GM23338 (cell line): ENCODE measurements around the gene ZNF335. TPM values are rescaled to one million over a fixed set of nuclear protein-coding genes. Genes with fewer than 3 reads are reported as not detected.

Experiments used
- ATAC-seq: fragments of 200-7000 bp; cut with Tn5 transposase; 3 replicates; pipeline ENCODE4 v1.9.1; 2020
- DNase-seq: peaks from one replicate; pipeline ENCODE4 v3.0.0-alpha.2; 2015; ENCODE audit warnings: low spot score
- H2AFZ ChIP-seq: fragments of 200-600 bp; sonication (generic); 2 replicates; pipeline ENCODE4 v1.8.0; 2016; ENCODE audit warnings: antibody characterized with exemption, mild to moderate bottlenecking, moderate library complexity
- H3F3A ChIP-seq: fragments of 200-600 bp; sonication (generic); replicated peaks from 2 replicates; pipeline ENCODE4 v1.8.0; 2017; ENCODE audit warnings: antibody characterized with exemption, mixed run types, low read depth
- H3K27ac ChIP-seq: fragments of 200-600 bp; sonication (generic); 2 replicates; pipeline ENCODE4 v1.6.1; 2016; ENCODE audit warnings: low read depth
- H3K27me3 ChIP-seq: fragments of 200-600 bp; sonication (generic); 2 replicates; pipeline ENCODE4 v1.8.0; 2016; ENCODE audit warnings: mild to moderate bottlenecking, mixed run types, moderate library complexity; ENCODE audit not compliant: insufficient read depth
- H3K36me3 ChIP-seq: fragments of 200-600 bp; sonication (generic); 2 replicates; pipeline ENCODE4 v1.8.0; 2016; ENCODE audit warnings: mild to moderate bottlenecking; ENCODE audit not compliant: insufficient read depth
- H3K4me1 ChIP-seq: fragments of 200-600 bp; sonication (generic); 2 replicates; pipeline ENCODE4 v1.8.0; 2016; ENCODE audit warnings: mild to moderate bottlenecking, moderate library complexity; ENCODE audit not compliant: insufficient read depth
- H3K4me2 ChIP-seq: fragments of 200-600 bp; sonication (generic); 2 replicates; pipeline ENCODE4 v1.7.1; 2017; ENCODE audit warnings: mixed run types
- H3K4me3 ChIP-seq: fragments of 200-600 bp; sonication (generic); 2 replicates; pipeline ENCODE4 v1.6.1; 2016; ENCODE audit warnings: mixed run types
- H3K79me2 ChIP-seq: fragments of 200-600 bp; sonication (generic); replicated peaks from 2 replicates; pipeline ENCODE4 v1.8.0; 2017; ENCODE audit warnings: mild to moderate bottlenecking; ENCODE audit not compliant: insufficient read depth
- H3K9me2 ChIP-seq: fragments of 200-600 bp; sonication (generic); 2 replicates; pipeline ENCODE4 v1.8.0; 2017; ENCODE audit not compliant: insufficient read depth
- H4K20me1 ChIP-seq: fragments of 200-600 bp; sonication (generic); replicated peaks from 2 replicates; pipeline ENCODE4 v1.8.0; 2017; ENCODE audit warnings: mild to moderate bottlenecking; ENCODE audit not compliant: insufficient read depth
- H3K27ac Mint-ChIP-seq: 2 replicates; pipeline ENCODE4 v1.8.0; 2020; ENCODE audit warnings: inconsistent platforms, mild to moderate bottlenecking, moderate library complexity, mixed read lengths
- H3K27me3 Mint-ChIP-seq: 3 replicates; pipeline ENCODE4 v1.8.0; 2022; ENCODE audit warnings: low read depth, mild to moderate bottlenecking, moderate library complexity, mixed read lengths, inconsistent platforms; ENCODE audit not compliant: insufficient read depth, poor library complexity
- H3K36me3 Mint-ChIP-seq: 3 replicates; pipeline ENCODE4 v1.8.0; 2021; ENCODE audit warnings: low read depth, mild to moderate bottlenecking, inconsistent platforms, moderate library complexity, mixed read lengths
- H3K4me1 Mint-ChIP-seq: 3 replicates; pipeline ENCODE4 v1.8.0; 2020; ENCODE audit warnings: mild to moderate bottlenecking, inconsistent platforms, mixed read lengths
- H3K4me3 Mint-ChIP-seq: 3 replicates; pipeline ENCODE4 v1.8.0; 2021; ENCODE audit warnings: moderate library complexity, mild to moderate bottlenecking, inconsistent platforms, mixed read lengths
- H3K9me3 Mint-ChIP-seq: 3 replicates; pipeline ENCODE4 v1.8.0; 2020; ENCODE audit warnings: moderate library complexity, mild to moderate bottlenecking, inconsistent platforms, mixed read lengths
- CREB1 ChIP-seq: fragments of 250-450 bp; sonication (Bioruptor Pico); IDR thresholded peaks from 2 replicates; pipeline ENCODE4 v1.5.0; 2020; ENCODE audit warnings: low read depth, mild to moderate bottlenecking, moderate library complexity
- EZH2 ChIP-seq: fragments of 200-600 bp; sonication (generic); IDR thresholded peaks from one replicate; pipeline ENCODE4 v1.8.0; 2017; ENCODE audit warnings: antibody characterized with exemption, mild to moderate bottlenecking, low read depth; ENCODE audit not compliant: unreplicated experiment
- EZH2phosphoT487 ChIP-seq: fragments of 200-600 bp; sonication (generic); IDR thresholded peaks from one replicate; pipeline ENCODE4 v1.8.1; 2018; ENCODE audit warnings: antibody characterized with exemption; ENCODE audit not compliant: unreplicated experiment
- JUNB ChIP-seq: IDR thresholded peaks from one replicate; pipeline ENCODE4 v1.6.1; 2016; ENCODE audit warnings: antibody characterized with exemption; ENCODE audit not compliant: unreplicated experiment
- NANOG ChIP-seq: IDR thresholded peaks from 2 replicates; pipeline ENCODE4 v1.6.1; 2016; ENCODE audit warnings: antibody characterized with exemption, borderline replicate concordance
- POLR2AphosphoS5 ChIP-seq: IDR thresholded peaks from 2 replicates; pipeline ENCODE4 v1.6.1; 2016; ENCODE audit warnings: antibody characterized with exemption, low read depth
- STAT1 ChIP-seq: IDR thresholded peaks from one replicate; pipeline ENCODE4 v1.6.1; 2016; ENCODE audit warnings: antibody characterized with exemption; ENCODE audit not compliant: unreplicated experiment
- ZNF114 ChIP-seq: fragments of 250-450 bp; sonication (Bioruptor Pico); IDR thresholded peaks from 2 replicates; pipeline ENCODE4 v1.5.0; 2020; ENCODE audit warnings: mild to moderate bottlenecking, moderate library complexity
- ZNF331 ChIP-seq: fragments of 250-450 bp; sonication (Bioruptor Pico); IDR thresholded peaks from 2 replicates; pipeline ENCODE4 v1.5.0; 2020; ENCODE audit warnings: low read depth, mild to moderate bottlenecking, moderate library complexity
- polyA plus RNA-seq: library from polyadenylated mRNA; unstranded; fragments of >200 nt; fragmentation: Nextera tagmentation; extraction: Ambion mirVana; gene quantifications from 2 replicates; pipeline ENCODE4 v1.2.1, GENCODE V29; 2016
- total RNA-seq: library from RNA; depleted of rRNA; stranded (reverse); fragments of >200 nt; shearing (Covaris generic); gene quantifications from 2 replicates; pipeline ENCODE4 v1.2.3, GENCODE V29; 2014
- TF ChIP-seq, protein P1 (sequence below): fragments of 250-450 bp; sonication (Bioruptor Pico); IDR thresholded peaks from 2 replicates; pipeline ENCODE4 v1.5.0; 2020; ENCODE audit warnings: mild to moderate bottlenecking, moderate library complexity
- TF ChIP-seq, protein P2 (sequence below): IDR thresholded peaks from one replicate; pipeline ENCODE4 v1.6.1; 2018; ENCODE audit warnings: antibody characterized with exemption; ENCODE audit not compliant: unreplicated experiment
- TF ChIP-seq, protein P3 (sequence below): IDR thresholded peaks from 2 replicates; pipeline ENCODE4 v1.6.1; 2016; ENCODE audit warnings: antibody characterized with exemption
- TF ChIP-seq, protein P4 (sequence below), 2 experiments: fragments of 200-600 bp in 1 of 2; sonication (generic) in 1 of 2; conservative IDR thresholded peaks; 2 replicates each; pipeline versions ENCODE4 v1.5.1 to v1.6.1; 2016 to 2017; ENCODE audit warnings: antibody characterized with exemption in 2 of 2, low read depth in 2 of 2, mild to moderate bottlenecking in 2 of 2, moderate library complexity in 1 of 2

Gene ZNF335
- total and polyA plus RNA-seq, 2 experiments from 2014 or later: 7.4 to 24.2 TPM

DNA sequence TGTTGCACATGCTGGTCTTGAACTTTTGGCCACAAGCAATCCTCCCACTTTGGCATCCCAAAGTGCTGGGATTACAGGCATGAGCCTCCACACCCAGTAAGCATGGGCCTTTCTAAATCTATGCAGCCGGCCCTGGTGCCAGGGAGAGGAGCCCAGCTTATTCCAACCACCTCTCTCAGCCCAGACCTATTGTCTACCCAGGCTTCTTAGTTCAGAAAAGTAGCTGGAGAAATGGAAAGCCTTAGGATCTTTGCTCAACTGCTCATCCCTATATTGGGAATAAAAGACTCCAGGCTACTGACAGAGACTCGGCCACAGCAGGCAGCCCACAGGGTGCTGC is 45.3 kb downstream of the ZNF335 start:
- Histone ChIP-seq H3K27ac (no peak overlapping the region), H3K4me2 (no peak overlapping the region), H3K79me2 (no peaks in the 10 kb centered on the region), H2AFZ (no peak overlapping the region), H3K36me3 (no peaks in the 10 kb centered on the region), H3K9me2 (no peaks in the 10 kb centered on the region), H3K4me3 (no peak overlapping the region), H4K20me1 (no peaks in the 10 kb centered on the region), H3F3A (no peaks in the 10 kb centered on the region), H3K27me3 (no peaks in the 10 kb centered on the region), H3K4me1 (no peaks in the 10 kb centered on the region)
- H3K36me3 Mint-ChIP-seq: no peaks in the 10 kb centered on the region; the same call in 2 of the 3 replicates
- no peak for DNase-seq
- no peak overlapping the region for H3K4me3 Mint-ChIP-seq
- TF ChIP-seq, protein P1, sequence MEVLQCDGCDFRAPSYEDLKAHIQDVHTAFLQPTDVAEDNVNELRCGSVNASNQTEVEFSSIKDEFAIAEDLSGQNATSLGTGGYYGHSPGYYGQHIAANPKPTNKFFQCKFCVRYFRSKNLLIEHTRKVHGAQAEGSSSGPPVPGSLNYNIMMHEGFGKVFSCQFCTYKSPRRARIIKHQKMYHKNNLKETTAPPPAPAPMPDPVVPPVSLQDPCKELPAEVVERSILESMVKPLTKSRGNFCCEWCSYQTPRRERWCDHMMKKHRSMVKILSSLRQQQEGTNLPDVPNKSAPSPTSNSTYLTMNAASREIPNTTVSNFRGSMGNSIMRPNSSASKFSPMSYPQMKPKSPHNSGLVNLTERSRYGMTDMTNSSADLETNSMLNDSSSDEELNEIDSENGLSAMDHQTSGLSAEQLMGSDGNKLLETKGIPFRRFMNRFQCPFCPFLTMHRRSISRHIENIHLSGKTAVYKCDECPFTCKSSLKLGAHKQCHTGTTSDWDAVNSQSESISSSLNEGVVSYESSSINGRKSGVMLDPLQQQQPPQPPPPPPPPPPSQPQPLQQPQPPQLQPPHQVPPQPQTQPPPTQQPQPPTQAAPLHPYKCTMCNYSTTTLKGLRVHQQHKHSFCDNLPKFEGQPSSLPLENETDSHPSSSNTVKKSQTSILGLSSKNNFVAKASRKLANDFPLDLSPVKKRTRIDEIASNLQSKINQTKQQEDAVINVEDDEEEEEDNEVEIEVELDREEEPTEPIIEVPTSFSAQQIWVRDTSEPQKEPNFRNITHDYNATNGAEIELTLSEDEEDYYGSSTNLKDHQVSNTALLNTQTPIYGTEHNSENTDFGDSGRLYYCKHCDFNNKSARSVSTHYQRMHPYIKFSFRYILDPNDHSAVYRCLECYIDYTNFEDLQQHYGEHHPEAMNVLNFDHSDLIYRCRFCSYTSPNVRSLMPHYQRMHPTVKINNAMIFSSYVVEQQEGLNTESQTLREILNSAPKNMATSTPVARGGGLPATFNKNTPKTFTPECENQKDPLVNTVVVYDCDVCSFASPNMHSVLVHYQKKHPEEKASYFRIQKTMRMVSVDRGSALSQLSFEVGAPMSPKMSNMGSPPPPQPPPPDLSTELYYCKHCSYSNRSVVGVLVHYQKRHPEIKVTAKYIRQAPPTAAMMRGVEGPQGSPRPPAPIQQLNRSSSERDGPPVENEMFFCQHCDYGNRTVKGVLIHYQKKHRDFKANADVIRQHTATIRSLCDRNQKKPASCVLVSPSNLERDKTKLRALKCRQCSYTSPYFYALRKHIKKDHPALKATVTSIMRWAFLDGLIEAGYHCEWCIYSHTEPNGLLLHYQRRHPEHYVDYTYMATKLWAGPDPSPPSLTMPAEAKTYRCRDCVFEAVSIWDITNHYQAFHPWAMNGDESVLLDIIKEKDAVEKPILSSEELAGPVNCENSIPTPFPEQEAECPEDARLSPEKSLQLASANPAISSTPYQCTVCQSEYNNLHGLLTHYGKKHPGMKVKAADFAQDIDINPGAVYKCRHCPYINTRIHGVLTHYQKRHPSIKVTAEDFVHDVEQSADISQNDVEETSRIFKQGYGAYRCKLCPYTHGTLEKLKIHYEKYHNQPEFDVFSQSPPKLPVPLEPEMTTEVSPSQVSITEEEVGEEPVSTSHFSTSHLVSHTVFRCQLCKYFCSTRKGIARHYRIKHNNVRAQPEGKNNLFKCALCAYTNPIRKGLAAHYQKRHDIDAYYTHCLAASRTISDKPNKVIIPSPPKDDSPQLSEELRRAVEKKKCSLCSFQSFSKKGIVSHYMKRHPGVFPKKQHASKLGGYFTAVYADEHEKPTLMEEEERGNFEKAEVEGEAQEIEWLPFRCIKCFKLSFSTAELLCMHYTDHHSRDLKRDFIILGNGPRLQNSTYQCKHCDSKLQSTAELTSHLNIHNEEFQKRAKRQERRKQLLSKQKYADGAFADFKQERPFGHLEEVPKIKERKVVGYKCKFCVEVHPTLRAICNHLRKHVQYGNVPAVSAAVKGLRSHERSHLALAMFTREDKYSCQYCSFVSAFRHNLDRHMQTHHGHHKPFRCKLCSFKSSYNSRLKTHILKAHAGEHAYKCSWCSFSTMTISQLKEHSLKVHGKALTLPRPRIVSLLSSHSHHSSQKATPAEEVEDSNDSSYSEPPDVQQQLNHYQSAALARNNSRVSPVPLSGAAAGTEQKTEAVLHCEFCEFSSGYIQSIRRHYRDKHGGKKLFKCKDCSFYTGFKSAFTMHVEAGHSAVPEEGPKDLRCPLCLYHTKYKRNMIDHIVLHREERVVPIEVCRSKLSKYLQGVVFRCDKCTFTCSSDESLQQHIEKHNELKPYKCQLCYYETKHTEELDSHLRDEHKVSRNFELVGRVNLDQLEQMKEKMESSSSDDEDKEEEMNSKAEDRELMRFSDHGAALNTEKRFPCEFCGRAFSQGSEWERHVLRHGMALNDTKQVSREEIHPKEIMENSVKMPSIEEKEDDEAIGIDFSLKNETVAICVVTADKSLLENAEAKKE (CRISPR knock-in tag): no peak
- TF ChIP-seq STAT1 (no peak), CREB1 (no peak), NANOG (no peak), JUNB (no peak), EZH2 (no peak), ZNF331 (no peak), EZH2phosphoT487 (no peak), POLR2AphosphoS5 (no peak), ZNF114 (CRISPR knock-in tag) (no peak)
- TF ChIP-seq, protein P2, sequence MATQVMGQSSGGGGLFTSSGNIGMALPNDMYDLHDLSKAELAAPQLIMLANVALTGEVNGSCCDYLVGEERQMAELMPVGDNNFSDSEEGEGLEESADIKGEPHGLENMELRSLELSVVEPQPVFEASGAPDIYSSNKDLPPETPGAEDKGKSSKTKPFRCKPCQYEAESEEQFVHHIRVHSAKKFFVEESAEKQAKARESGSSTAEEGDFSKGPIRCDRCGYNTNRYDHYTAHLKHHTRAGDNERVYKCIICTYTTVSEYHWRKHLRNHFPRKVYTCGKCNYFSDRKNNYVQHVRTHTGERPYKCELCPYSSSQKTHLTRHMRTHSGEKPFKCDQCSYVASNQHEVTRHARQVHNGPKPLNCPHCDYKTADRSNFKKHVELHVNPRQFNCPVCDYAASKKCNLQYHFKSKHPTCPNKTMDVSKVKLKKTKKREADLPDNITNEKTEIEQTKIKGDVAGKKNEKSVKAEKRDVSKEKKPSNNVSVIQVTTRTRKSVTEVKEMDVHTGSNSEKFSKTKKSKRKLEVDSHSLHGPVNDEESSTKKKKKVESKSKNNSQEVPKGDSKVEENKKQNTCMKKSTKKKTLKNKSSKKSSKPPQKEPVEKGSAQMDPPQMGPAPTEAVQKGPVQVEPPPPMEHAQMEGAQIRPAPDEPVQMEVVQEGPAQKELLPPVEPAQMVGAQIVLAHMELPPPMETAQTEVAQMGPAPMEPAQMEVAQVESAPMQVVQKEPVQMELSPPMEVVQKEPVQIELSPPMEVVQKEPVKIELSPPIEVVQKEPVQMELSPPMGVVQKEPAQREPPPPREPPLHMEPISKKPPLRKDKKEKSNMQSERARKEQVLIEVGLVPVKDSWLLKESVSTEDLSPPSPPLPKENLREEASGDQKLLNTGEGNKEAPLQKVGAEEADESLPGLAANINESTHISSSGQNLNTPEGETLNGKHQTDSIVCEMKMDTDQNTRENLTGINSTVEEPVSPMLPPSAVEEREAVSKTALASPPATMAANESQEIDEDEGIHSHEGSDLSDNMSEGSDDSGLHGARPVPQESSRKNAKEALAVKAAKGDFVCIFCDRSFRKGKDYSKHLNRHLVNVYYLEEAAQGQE: no peak
- TF ChIP-seq, protein P3, sequence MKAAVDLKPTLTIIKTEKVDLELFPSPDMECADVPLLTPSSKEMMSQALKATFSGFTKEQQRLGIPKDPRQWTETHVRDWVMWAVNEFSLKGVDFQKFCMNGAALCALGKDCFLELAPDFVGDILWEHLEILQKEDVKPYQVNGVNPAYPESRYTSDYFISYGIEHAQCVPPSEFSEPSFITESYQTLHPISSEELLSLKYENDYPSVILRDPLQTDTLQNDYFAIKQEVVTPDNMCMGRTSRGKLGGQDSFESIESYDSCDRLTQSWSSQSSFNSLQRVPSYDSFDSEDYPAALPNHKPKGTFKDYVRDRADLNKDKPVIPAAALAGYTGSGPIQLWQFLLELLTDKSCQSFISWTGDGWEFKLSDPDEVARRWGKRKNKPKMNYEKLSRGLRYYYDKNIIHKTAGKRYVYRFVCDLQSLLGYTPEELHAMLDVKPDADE: no peak
- TF ChIP-seq, protein P4, sequence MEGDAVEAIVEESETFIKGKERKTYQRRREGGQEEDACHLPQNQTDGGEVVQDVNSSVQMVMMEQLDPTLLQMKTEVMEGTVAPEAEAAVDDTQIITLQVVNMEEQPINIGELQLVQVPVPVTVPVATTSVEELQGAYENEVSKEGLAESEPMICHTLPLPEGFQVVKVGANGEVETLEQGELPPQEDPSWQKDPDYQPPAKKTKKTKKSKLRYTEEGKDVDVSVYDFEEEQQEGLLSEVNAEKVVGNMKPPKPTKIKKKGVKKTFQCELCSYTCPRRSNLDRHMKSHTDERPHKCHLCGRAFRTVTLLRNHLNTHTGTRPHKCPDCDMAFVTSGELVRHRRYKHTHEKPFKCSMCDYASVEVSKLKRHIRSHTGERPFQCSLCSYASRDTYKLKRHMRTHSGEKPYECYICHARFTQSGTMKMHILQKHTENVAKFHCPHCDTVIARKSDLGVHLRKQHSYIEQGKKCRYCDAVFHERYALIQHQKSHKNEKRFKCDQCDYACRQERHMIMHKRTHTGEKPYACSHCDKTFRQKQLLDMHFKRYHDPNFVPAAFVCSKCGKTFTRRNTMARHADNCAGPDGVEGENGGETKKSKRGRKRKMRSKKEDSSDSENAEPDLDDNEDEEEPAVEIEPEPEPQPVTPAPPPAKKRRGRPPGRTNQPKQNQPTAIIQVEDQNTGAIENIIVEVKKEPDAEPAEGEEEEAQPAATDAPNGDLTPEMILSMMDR (conservative IDR thresholded peaks at IDR 0.05; ENCODE audit: low read depth in 2 of 2): no peak
- no peaks in the 10 kb centered on the region for H3K9me3 Mint-ChIP-seq
- no peak for ATAC-seq
- peaks cover 17% of the 10 kb centered on the region for H3K4me1 Mint-ChIP-seq
- peak overlapping the region; percentile 0; the same call in 1 of the 2 replicates for H3K27ac Mint-ChIP-seq
- H3K27me3 Mint-ChIP-seq: peaks cover 11% of the 10 kb centered on the region
